Mesenchymal stem cell (in vitro differentiated cells and primary cell): Measurements from ENCODE around the gene TM7SF2.

Experiments used
- DNase-seq: peaks from one replicate; pipeline ENCODE4 v3.0.0-alpha.2; 2013
- H2AFZ ChIP-seq: one replicate; pipeline ENCODE4 v1.6.1; 2013; ENCODE audit warnings: low read depth, mild to moderate bottlenecking, control low read depth, inconsistent platforms, low read length, moderate library complexity
- H2AK5ac ChIP-seq: 2 replicates; pipeline ENCODE4 v1.6.1; 2013; ENCODE audit warnings: low read length, moderate library complexity, mild to moderate bottlenecking, inconsistent platforms; ENCODE audit not compliant: severe bottlenecking
- H2BK120ac ChIP-seq: one replicate; pipeline ENCODE4 v1.6.1; 2013; ENCODE audit warnings: low read depth, mild to moderate bottlenecking, inconsistent platforms, low read length, moderate library complexity
- H2BK12ac ChIP-seq, 2 experiments: one replicate each; pipeline ENCODE4 v1.6.1; 2013; ENCODE audit warnings: inconsistent platforms in 2 of 2, low read length in 2 of 2, mild to moderate bottlenecking in 2 of 2, moderate library complexity in 2 of 2, control low read depth in 1 of 2
- H2BK15ac ChIP-seq: one replicate; pipeline ENCODE4 v1.6.1; 2013; ENCODE audit warnings: mild to moderate bottlenecking, low read depth, inconsistent platforms; ENCODE audit not compliant: poor library complexity, severe bottlenecking
- H2BK5ac ChIP-seq: 2 replicates; pipeline ENCODE4 v1.6.1; 2013; ENCODE audit warnings: low read depth, mild to moderate bottlenecking, low read length, control low read depth, inconsistent platforms; ENCODE audit not compliant: poor library complexity, severe bottlenecking
- H3K14ac ChIP-seq, 2 experiments: one replicate each; pipeline ENCODE4 v1.6.1; 2013; ENCODE audit warnings: inconsistent platforms in 2 of 2, low read length in 2 of 2, control low read depth in 1 of 2, mild to moderate bottlenecking in 1 of 2, moderate library complexity in 1 of 2
- H3K18ac ChIP-seq, 2 experiments: one replicate each; pipeline ENCODE4 v1.6.1; 2013; ENCODE audit warnings: inconsistent platforms in 2 of 2, low read length in 2 of 2, control low read depth in 1 of 2, low read depth in 1 of 2, mild to moderate bottlenecking in 1 of 2
- H3K23ac ChIP-seq, 2 experiments: one replicate each; pipeline ENCODE4 v1.6.1; 2013; ENCODE audit warnings: inconsistent platforms in 2 of 2, low read length in 2 of 2, mild to moderate bottlenecking in 2 of 2, moderate library complexity in 2 of 2, control low read depth in 1 of 2
- H3K27ac ChIP-seq: 2 replicates; pipeline ENCODE4 v1.5.1; 2013; ENCODE audit warnings: mild to moderate bottlenecking, moderate library complexity, low read length, control low read depth, inconsistent platforms; ENCODE audit not compliant: poor library complexity, severe bottlenecking
- H3K27me3 ChIP-seq, 2 experiments: 2 replicates each; pipeline versions ENCODE4 v1.6.1 to v1.7.0; 2013; ENCODE audit warnings: low read length in 2 of 2, mild to moderate bottlenecking in 2 of 2, moderate library complexity in 2 of 2, control low read depth in 1 of 2, inconsistent platforms in 1 of 2; ENCODE audit not compliant: control insufficient read depth in 1 of 2, insufficient read depth in 1 of 2
- H3K36me3 ChIP-seq, 2 experiments: 2 replicates each; pipeline versions ENCODE4 v1.6.1 to v1.7.0; 2013; ENCODE audit warnings: low read length in 2 of 2, control low read depth in 1 of 2, inconsistent platforms in 1 of 2, low read depth in 1 of 2, mild to moderate bottlenecking in 1 of 2; ENCODE audit not compliant: insufficient read depth in 2 of 2, control insufficient read depth in 1 of 2
- H3K4ac ChIP-seq, 2 experiments: one replicate each; pipeline ENCODE4 v1.6.1; 2013; ENCODE audit warnings: inconsistent platforms in 2 of 2, low read length in 2 of 2, mild to moderate bottlenecking in 2 of 2, moderate library complexity in 2 of 2, control low read depth in 1 of 2, low read depth in 1 of 2
- H3K4me1 ChIP-seq: 2 replicates; pipeline ENCODE4 v1.6.1; 2013; ENCODE audit warnings: low read depth, low read length, control low read depth; ENCODE audit not compliant: control insufficient read depth, insufficient read depth
- H3K4me2 ChIP-seq: 2 replicates; pipeline ENCODE4 v1.6.1; 2013; ENCODE audit warnings: low read length, mild to moderate bottlenecking, inconsistent platforms; ENCODE audit not compliant: poor library complexity, severe bottlenecking
- H3K4me3 ChIP-seq, 2 experiments: 2 replicates each; pipeline versions ENCODE4 v1.5.1 to v1.7.0; 2013; ENCODE audit warnings: low read length in 2 of 2, mild to moderate bottlenecking in 2 of 2, control low read depth in 1 of 2, low read depth in 1 of 2; ENCODE audit not compliant: insufficient read depth in 1 of 2
- H3K79me1 ChIP-seq: replicated peaks from 2 replicates; pipeline ENCODE4 v1.6.1; 2013; ENCODE audit warnings: mild to moderate bottlenecking, control low read depth, low read length, inconsistent platforms; ENCODE audit not compliant: poor library complexity, severe bottlenecking
- H3K9ac ChIP-seq: 2 replicates; pipeline ENCODE4 v1.7.0; 2013; ENCODE audit warnings: mild to moderate bottlenecking, low read length, moderate library complexity
- H3K9me3 ChIP-seq: 2 replicates; pipeline ENCODE4 v1.7.0; 2013; ENCODE audit warnings: mild to moderate bottlenecking, low read length; ENCODE audit not compliant: control insufficient read depth
- H4K8ac ChIP-seq: one replicate; pipeline ENCODE4 v1.6.1; 2013; ENCODE audit warnings: inconsistent platforms, mild to moderate bottlenecking, low read length, moderate library complexity
- H4K91ac ChIP-seq: one replicate; pipeline ENCODE4 v1.6.1; 2013; ENCODE audit warnings: mild to moderate bottlenecking, low read length, inconsistent platforms
- WGBS: methylation state at CpG from one replicate; pipeline ENCODE4 v1.1.7; 2013; ENCODE audit warnings: mixed read lengths; 5-methylcytosine and 5-hydroxymethylcytosine counted together

Gene TM7SF2

DNA sequence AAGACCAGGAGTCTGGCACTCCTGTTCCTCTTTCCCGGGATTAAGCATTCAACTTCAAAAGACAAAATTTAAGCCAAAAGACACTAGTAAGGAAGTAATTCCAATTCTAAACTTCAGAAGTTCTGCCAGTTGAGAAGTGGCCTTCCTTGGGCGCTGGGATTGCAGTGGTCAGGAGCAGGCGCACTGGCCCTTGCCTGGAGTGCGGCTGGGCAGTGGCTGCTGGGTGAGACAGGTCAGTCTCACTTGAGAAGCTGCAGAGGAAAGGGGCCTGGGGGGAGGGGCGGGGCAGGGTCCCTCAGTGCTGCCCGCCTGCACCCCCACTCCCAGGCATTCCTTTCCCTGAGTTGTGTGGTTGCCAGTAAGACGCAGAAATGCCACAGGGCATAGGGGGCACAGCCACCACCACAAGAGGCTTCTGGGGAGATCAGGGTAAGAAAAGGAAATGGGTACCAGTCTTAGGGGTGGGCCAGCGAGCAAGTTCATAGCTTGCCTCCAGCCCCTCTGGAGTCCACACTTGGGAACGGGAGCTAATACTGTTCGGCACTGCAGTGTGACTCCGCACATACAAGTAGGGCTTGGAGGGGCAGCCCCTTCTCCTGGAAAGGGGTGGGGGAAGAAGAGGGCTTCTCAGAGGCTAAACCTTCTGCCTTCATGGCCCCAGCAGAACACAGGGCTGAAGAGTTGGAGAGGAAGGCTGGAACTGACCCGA, 16.0 kb downstream of the TM7SF2 start:
- 98% methylated on average over 12 of the region's 12 CpGs for WGBS
- no peak overlapping the region for H3K23ac ChIP-seq
- no peaks in the 10 kb centered on the region for H3K27me3 ChIP-seq
- H3K9me3 ChIP-seq = no peaks in the 10 kb centered on the region
- no peak overlapping the region for H3K4me3 ChIP-seq
- no peak overlapping the region for H2BK5ac ChIP-seq
- H3K4me2 ChIP-seq = no peak overlapping the region
- peaks cover 9% of the 10 kb centered on the region for H3K4me1 ChIP-seq
- H4K91ac ChIP-seq = no peak overlapping the region
- H4K8ac ChIP-seq = no peak overlapping the region
- H2BK15ac ChIP-seq = no peak overlapping the region
- no peak overlapping the region for H2BK120ac ChIP-seq
- H2AFZ ChIP-seq = no peak overlapping the region
- H3K18ac ChIP-seq = no peak overlapping the region
- H3K4ac ChIP-seq = no peak overlapping the region
- no peak overlapping the region for H2BK12ac ChIP-seq
- no peak overlapping the region for H3K14ac ChIP-seq
- peaks cover 74 to 85% of the 10 kb centered on the region in 2 experiments for H3K36me3 ChIP-seq
- H3K9ac ChIP-seq = no peak overlapping the region
- no peak for DNase-seq
- H3K27ac ChIP-seq = no peak overlapping the region
- no peak overlapping the region for H2AK5ac ChIP-seq
- H3K79me1 ChIP-seq = peaks cover 35% of the 10 kb centered on the region

DNA sequence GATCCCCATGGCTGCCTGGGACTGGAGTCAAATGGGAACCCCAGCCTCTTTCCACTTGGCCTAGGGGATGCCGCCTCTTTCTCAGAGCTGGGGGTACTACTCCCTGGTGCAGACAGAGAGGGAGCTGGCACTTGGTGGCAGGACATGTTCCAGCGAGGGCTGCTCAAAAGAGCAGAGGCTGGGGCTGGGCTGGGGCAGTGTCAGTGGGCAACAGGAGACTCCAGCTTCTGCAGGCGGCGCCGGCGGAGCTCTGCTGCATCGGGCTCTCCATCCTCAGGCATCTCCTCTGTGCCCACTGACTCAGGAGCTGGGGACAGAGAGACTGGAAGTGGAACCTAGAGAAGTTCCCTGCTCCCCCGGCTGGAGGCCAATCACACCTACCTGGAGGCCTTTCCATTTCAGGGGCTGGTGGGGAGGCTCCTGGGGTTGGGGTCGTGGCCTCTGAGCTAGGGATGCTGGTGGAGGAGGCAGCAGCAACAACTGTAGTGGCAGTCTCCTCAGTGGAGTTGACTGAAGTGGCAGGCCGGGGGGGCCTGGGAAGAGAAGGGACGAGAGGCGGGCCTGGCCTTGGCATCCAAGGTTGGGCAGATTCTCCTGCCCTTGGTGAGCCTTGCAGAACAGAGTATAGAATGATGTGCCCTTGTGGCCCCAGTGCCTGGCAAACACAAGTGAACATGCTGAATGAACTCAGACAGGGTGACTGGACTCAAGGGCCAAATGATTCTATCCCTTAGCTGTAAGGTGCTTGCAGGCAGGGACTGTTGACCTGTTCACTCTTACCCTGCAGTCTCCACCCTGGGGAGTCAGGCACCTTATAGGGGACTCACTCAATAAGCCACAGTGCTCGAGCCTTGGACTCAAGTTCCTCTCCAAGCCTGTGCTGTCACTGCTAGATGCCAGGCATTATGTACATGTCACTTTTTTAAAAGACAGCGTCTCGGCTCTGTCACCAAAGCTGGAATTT, 16.8 kb downstream of the TM7SF2 start:
- no peak overlapping the region for H3K9ac ChIP-seq
- H3K18ac ChIP-seq = no peak overlapping the region
- H3K9me3 ChIP-seq = no peaks in the 10 kb centered on the region
- peaks cover 16% of the 10 kb centered on the region for H3K4me1 ChIP-seq
- no peak overlapping the region for H3K4me2 ChIP-seq
- H3K36me3 ChIP-seq = peaks cover 77 to 90% of the 10 kb centered on the region in 2 experiments
- H2BK5ac ChIP-seq = no peak overlapping the region
- no peak overlapping the region for H2BK15ac ChIP-seq
- no peak overlapping the region for H2BK12ac ChIP-seq
- WGBS = 93% methylated on average over 15 of the region's 15 CpGs
- peaks cover 35% of the 10 kb centered on the region for H3K79me1 ChIP-seq
- H4K91ac ChIP-seq = no peak overlapping the region
- H3K27ac ChIP-seq = no peak overlapping the region
- DNase-seq = no peak
- H4K8ac ChIP-seq = no peak overlapping the region
- no peak overlapping the region for H3K23ac ChIP-seq
- H2AFZ ChIP-seq = no peak overlapping the region
- H3K4ac ChIP-seq = no peak overlapping the region
- H2BK120ac ChIP-seq = no peak overlapping the region
- H2AK5ac ChIP-seq = no peak overlapping the region
- no peak overlapping the region for H3K14ac ChIP-seq
- no peaks in the 10 kb centered on the region for H3K27me3 ChIP-seq
- H3K4me3 ChIP-seq = no peak overlapping the region

DNA sequence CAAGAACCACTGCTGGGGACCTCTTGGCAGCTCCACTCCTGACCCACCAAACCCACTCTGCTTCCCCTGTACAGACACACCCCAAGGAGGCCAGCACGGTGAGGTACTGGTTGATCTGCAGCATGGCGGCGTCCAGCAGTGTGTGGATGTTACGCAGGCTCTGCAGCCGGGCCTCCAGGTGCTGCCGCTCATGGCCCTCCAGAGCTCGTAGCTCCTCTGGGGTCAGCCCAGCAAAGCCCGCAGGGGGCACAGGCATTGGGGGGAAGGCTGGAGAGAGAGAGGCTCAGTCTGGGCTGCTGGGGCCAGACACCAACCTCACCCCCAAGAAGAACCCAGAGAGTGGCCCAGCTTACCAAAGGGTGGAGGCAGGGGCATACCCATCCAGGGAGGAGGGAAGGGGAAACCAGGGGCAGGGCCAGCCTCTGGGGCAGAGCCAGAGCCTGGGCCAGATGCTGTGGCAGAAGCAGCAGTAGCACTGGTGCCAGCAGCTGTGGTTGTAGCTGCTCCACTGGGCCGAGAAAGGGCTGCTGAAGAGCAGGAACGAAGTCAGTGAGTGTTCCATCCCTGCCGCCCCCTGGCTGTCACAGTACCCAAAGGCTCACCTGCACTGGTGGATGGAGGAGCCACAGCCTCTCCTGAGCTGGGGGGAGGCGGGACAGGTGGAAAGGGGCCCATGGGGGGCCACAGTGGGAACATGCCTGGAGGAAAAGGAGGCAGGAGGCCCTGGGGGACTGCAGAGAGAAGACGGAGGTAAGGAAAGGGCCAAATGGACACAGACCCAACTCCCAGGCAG, 18.2 kb downstream of the TM7SF2 start:
- DNase-seq = no peak
- H3K18ac ChIP-seq = no peak overlapping the region
- no peak overlapping the region for H2BK120ac ChIP-seq
- H3K4me1 ChIP-seq = peaks cover 16% of the 10 kb centered on the region
- peaks cover 77 to 81% of the 10 kb centered on the region in 2 experiments for H3K36me3 ChIP-seq
- no peak overlapping the region for H3K4me3 ChIP-seq
- no peaks in the 10 kb centered on the region for H3K27me3 ChIP-seq
- no peaks in the 10 kb centered on the region for H3K9me3 ChIP-seq
- H2BK15ac ChIP-seq = no peak overlapping the region
- no peak overlapping the region for H2AFZ ChIP-seq
- H3K79me1 ChIP-seq = peaks cover 33% of the 10 kb centered on the region
- no peak overlapping the region for H3K4me2 ChIP-seq
- no peak overlapping the region for H3K9ac ChIP-seq
- no peak overlapping the region for H2BK5ac ChIP-seq
- no peak overlapping the region for H2AK5ac ChIP-seq
- H3K14ac ChIP-seq = no peak overlapping the region
- no peak overlapping the region for H2BK12ac ChIP-seq
- no peak overlapping the region for H3K23ac ChIP-seq
- H4K8ac ChIP-seq = no peak overlapping the region
- WGBS = 98% methylated on average over 12 of the region's 13 CpGs
- no peak overlapping the region for H4K91ac ChIP-seq
- H3K4ac ChIP-seq = no peak overlapping the region
- H3K27ac ChIP-seq = no peak overlapping the region
